Natural killer cell (primary cell): ENCODE data around the gene CEP170B. TPM values are rescaled to one million over a fixed set of nuclear protein-coding genes. Genes with fewer than 3 reads are reported as not detected.

Experiments
- ATAC-seq, 3 donors: fragments of 150-1000 bp in 2 of 3; fragments of 200-7000 bp in 1 of 3; cut with Tn5 transposase; 1 replicate in 1 of 3; 2 replicates in 2 of 3; pipeline ENCODE4 v1.10.0; 2021; ENCODE audit warnings: mild to moderate bottlenecking in 2 of 3, moderate library complexity in 2 of 3
- DNase-seq, 2 donors: peaks; one replicate each; pipeline versions ENCODE4 v3.0.0 to v3.0.0-alpha.2; 2013 to 2021; ENCODE audit warnings: mixed read lengths in 1 of 2
- H3K27ac ChIP-seq: one replicate; pipeline ENCODE4 v1.5.1; 2013; ENCODE audit warnings: mild to moderate bottlenecking, low read length
- H3K27me3 ChIP-seq: one replicate; pipeline ENCODE4 v1.6.1; 2013; ENCODE audit warnings: low read length; ENCODE audit not compliant: control insufficient read depth, insufficient read depth
- H3K36me3 ChIP-seq: one replicate; pipeline ENCODE4 v1.6.1; 2013; ENCODE audit warnings: low read length; ENCODE audit not compliant: control insufficient read depth, insufficient read depth
- H3K4me1 ChIP-seq: one replicate; pipeline ENCODE4 v1.6.1; 2013; ENCODE audit warnings: low read length; ENCODE audit not compliant: control insufficient read depth, insufficient read depth
- H3K4me3 ChIP-seq: one replicate; pipeline ENCODE4 v1.5.1; 2013; ENCODE audit warnings: low read length
- H3K9me3 ChIP-seq: one replicate; pipeline ENCODE4 v1.6.1; 2013; ENCODE audit warnings: low read length; ENCODE audit not compliant: control insufficient read depth, insufficient read depth
- H3K27ac Mint-ChIP-seq, 2 donors: one replicate each; pipeline ENCODE4 v1.8.0; 2022; ENCODE audit warnings: mild to moderate bottlenecking in 2 of 2, mixed read lengths in 2 of 2, moderate library complexity in 1 of 2
- H3K27me3 Mint-ChIP-seq, 2 donors: one replicate each; pipeline ENCODE4 v1.8.0; 2022; ENCODE audit warnings: low read depth in 2 of 2, mixed read lengths in 2 of 2
- H3K36me3 Mint-ChIP-seq: one replicate; pipeline ENCODE4 v1.8.0; 2022; ENCODE audit warnings: mixed read lengths
- H3K4me1 Mint-ChIP-seq, 2 donors: one replicate each; pipeline ENCODE4 v1.8.0; 2022; ENCODE audit warnings: mixed read lengths in 2 of 2
- H3K4me3 Mint-ChIP-seq: one replicate; pipeline ENCODE4 v1.8.0; 2022; ENCODE audit warnings: mild to moderate bottlenecking, moderate library complexity, mixed read lengths
- H3K9me3 Mint-ChIP-seq, 2 donors: one replicate each; pipeline ENCODE4 v1.8.0; 2022; ENCODE audit warnings: mixed read lengths in 2 of 2
- WGBS: methylation state at CpG from one replicate; pipeline ENCODE4 v1.1.7; 2013; ENCODE audit warnings: missing lambda C conversion rate; ENCODE audit not compliant: insufficient coverage; 5-methylcytosine and 5-hydroxymethylcytosine counted together
- intact Hi-C: fragments of 100-400 bp; cut with micrococcal nuclease; formaldehyde crosslinking; loops from one replicate; pipeline ENCODE4 v1.14.2; 2022
- total RNA-seq, 4 donors: library from RNA; stranded (reverse); fragments of 120-200 nt in 1 of 4; gene quantifications; one replicate each; pipeline versions ENCODE4 v1.2.3 to v1.2.4, GENCODE V29; 2013 to 2022
- TF ChIP-seq, protein P1 (sequence below): fragments of 200-600 bp; IDR thresholded peaks from one replicate; pipeline ENCODE4 v1.8.0; 2022; ENCODE audit warnings: antibody characterized with exemption

The CEP170B gene
- total RNA-seq, 3 donors from 2014 or later (not counting 1 experiment from before 2014, with no cell fraction given) = 0.24 to 0.72 (median 0.30) TPM

DNA sequence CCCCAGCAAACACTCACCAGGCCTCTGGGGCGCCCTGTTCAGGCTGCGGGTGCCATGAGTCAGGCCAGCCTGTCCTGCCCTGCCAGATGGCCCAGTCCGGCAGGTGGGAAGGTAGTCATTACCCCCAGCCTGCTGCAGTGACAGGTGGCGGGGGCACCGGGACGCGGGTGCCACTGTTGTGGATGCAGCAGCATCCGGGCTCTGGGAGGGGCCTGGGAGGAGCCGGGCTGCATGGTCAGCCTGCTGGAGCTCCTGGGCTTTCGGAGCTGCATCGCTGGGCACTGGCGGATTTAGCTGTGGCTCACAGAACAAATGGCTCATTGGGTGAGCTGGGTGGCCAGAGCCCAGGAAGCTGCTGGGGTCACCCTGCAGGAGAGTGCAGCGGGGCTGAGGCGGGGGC is 13.5 kb downstream of the CEP170B start:
- no peaks in the 10 kb centered on the region for H3K36me3 ChIP-seq
- Mint-ChIP-seq H3K27ac (no peak overlapping the region), H3K4me1 (no peaks in the 10 kb centered on the region), H3K4me3 (no peak overlapping the region), H3K36me3 (no peaks in the 10 kb centered on the region), H3K9me3 (no peaks in the 10 kb centered on the region), H3K27me3 (no peaks in the 10 kb centered on the region)
- TF ChIP-seq, protein P1, sequence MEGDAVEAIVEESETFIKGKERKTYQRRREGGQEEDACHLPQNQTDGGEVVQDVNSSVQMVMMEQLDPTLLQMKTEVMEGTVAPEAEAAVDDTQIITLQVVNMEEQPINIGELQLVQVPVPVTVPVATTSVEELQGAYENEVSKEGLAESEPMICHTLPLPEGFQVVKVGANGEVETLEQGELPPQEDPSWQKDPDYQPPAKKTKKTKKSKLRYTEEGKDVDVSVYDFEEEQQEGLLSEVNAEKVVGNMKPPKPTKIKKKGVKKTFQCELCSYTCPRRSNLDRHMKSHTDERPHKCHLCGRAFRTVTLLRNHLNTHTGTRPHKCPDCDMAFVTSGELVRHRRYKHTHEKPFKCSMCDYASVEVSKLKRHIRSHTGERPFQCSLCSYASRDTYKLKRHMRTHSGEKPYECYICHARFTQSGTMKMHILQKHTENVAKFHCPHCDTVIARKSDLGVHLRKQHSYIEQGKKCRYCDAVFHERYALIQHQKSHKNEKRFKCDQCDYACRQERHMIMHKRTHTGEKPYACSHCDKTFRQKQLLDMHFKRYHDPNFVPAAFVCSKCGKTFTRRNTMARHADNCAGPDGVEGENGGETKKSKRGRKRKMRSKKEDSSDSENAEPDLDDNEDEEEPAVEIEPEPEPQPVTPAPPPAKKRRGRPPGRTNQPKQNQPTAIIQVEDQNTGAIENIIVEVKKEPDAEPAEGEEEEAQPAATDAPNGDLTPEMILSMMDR = no peak
- DNase-seq = no peak
- no peaks in the 10 kb centered on the region for H3K27me3 ChIP-seq
- 90% methylated on average over 14 of the region's 14 CpGs for WGBS
- no peak overlapping the region for H3K27ac ChIP-seq
- no peaks in the 10 kb centered on the region for H3K9me3 ChIP-seq
- no peaks in the 10 kb centered on the region for H3K4me1 ChIP-seq
- no peak overlapping the region for H3K4me3 ChIP-seq
- no peak for ATAC-seq
- intact Hi-C loops = no loop called here

DNA sequence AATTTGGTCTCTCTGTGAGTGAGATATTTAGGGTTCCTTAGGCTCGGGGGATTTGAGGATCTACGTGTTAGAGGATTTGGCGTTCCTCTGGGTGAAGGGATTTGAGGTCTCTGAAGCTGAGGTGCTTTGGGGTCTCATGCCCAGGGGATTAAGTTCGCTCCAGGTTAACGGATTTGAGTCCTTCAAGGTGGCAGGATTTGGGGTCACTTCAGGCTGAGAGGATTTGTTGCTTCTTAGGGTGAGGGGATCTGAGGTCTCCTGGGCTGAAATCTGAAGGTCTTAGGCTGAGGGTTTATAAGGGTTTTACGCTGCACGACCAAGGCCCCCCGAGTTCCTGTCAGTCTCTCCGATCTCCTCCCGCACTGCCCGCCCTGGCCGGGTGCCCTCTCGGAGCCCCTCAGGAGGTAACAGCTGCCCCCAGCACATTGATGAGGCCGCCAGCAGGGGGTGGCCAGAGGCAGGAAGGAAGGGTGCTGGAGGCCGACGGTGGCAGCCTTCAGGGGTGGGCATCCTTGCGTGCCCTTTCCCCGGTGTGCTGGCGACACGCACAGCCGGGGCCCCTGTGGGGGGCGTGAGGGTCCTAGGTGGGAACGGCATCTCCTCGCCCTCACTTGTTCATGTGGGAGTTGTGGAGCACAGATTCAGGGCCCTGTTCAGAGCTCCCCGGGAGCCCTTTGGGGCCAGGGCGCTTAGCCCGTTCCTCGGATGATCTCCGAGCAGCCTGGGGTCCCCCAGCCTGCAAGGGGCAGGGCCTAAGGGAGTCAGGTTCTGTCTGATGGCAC is 14.3 kb downstream of the CEP170B start:
- H3K4me3 ChIP-seq = no peak overlapping the region
- Mint-ChIP-seq H3K4me3 (no peak overlapping the region), H3K9me3 (no peaks in the 10 kb centered on the region), H3K27ac (no peak overlapping the region), H3K36me3 (no peaks in the 10 kb centered on the region), H3K27me3 (no peaks in the 10 kb centered on the region), H3K4me1 (no peaks in the 10 kb centered on the region)
- no peaks in the 10 kb centered on the region for H3K9me3 ChIP-seq
- H3K27ac ChIP-seq = no peak overlapping the region
- H3K4me1 ChIP-seq = no peaks in the 10 kb centered on the region
- ATAC-seq (no peak), DNase-seq (no peak)
- TF ChIP-seq, protein P1 = no peak
- intact Hi-C loops = no loop called here
- H3K36me3 ChIP-seq = no peaks in the 10 kb centered on the region
- 78% methylated on average over 29 of the region's 29 CpGs for WGBS
- no peaks in the 10 kb centered on the region for H3K27me3 ChIP-seq

DNA sequence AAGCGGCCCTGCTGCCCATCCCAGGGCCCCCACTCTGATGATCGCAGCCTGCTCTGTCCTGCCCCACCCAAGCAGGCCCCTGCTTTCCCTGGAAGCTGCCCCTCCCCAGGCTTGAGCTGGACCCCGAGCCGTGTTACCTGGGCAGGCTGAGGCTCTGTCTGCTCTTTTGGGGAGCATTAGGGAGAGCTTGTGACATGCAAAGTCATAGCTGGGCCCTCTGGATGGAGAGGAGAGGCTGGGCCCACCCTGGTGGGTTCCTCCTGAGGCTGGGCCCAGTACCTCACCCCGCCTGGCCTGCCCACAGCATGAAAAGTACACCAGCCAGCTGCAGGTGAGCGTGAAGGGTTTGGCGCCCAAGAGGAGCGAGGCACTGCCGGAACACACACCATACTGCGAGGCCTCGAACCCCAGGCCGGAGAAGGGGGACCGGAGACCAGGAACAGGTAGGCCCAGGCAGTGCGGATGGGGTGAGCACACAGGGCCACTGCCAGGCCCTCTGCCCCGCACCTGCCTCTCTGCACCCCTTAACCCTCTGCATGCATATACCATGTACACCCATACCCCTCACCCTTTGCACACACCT is 15.0 kb downstream of the CEP170B start:
- no peak overlapping the region for H3K4me3 ChIP-seq
- no peaks in the 10 kb centered on the region for H3K27me3 Mint-ChIP-seq
- H3K4me1 ChIP-seq = no peaks in the 10 kb centered on the region
- H3K9me3 Mint-ChIP-seq = no peaks in the 10 kb centered on the region
- WGBS = 89% methylated on average over 15 of the region's 15 CpGs
- H3K27ac Mint-ChIP-seq = no peak overlapping the region
- no peak overlapping the region for H3K27ac ChIP-seq
- H3K27me3 ChIP-seq = no peaks in the 10 kb centered on the region
- no peak overlapping the region for H3K4me3 Mint-ChIP-seq
- no peaks in the 10 kb centered on the region for H3K9me3 ChIP-seq
- intact Hi-C loops = no loop called here
- H3K36me3 Mint-ChIP-seq = no peaks in the 10 kb centered on the region
- DNase-seq (no peak), ATAC-seq (no peak)
- no peaks in the 10 kb centered on the region for H3K36me3 ChIP-seq
- TF ChIP-seq, protein P1 = no peak
- no peaks in the 10 kb centered on the region for H3K4me1 Mint-ChIP-seq
